Tibial nerve (tissue), 4 donors: Measurements from ENCODE around the gene FERD3L. TPM values are rescaled to one million over a fixed set of nuclear protein-coding genes. Genes with fewer than 3 reads are reported as not detected.
A peak's percentile ranks its signal among the peaks of the same experiment; 100 is the strongest.

Source experiments
- DNase-seq, 2 donors: peaks; one replicate each; pipeline ENCODE4 v3.0.0-alpha.2; 2019; ENCODE audit warnings: low spot score in 2 of 2
- H3K27ac ChIP-seq, 4 donors: fragments of 200-600 bp; sonication (generic) in 3 of 4; one replicate each; pipeline ENCODE4 v1.5.1; 2017 to 2019; ENCODE audit warnings: mild to moderate bottlenecking in 1 of 4
- H3K27me3 ChIP-seq, 2 donors: fragments of 200-600 bp; sonication (generic) in 1 of 2; one replicate each; pipeline versions ENCODE4 v1.5.1 to v1.6.0; 2017 to 2019
- H3K36me3 ChIP-seq, 3 donors: fragments of 200-600 bp; sonication (generic); one replicate each; pipeline ENCODE4 v1.5.1; 2018 to 2019
- H3K4me1 ChIP-seq, 4 donors: fragments of 200-600 bp; sonication (generic) in 3 of 4; one replicate each; pipeline ENCODE4 v1.5.1; 2017 to 2019
- H3K4me3 ChIP-seq, 4 donors: fragments of 200-600 bp; sonication (generic) in 3 of 4; one replicate each; pipeline ENCODE4 v1.5.1; 2017 to 2019; ENCODE audit warnings: mild to moderate bottlenecking in 1 of 4, moderate library complexity in 1 of 4
- H3K9me3 ChIP-seq, 4 donors: fragments of 200-600 bp; sonication (generic) in 3 of 4; one replicate each; pipeline ENCODE4 v1.5.1; 2017 to 2019
- EP300 ChIP-seq, 2 donors: sonication (generic); formaldehyde crosslinking; IDR thresholded peaks; one replicate each; pipeline ENCODE4 v1.6.1; 2017; ENCODE audit warnings: antibody characterized with exemption in 2 of 2, mild to moderate bottlenecking in 1 of 2
- POLR2A ChIP-seq, 2 donors: fragments of 450-650 bp; IDR thresholded peaks; one replicate each; pipeline ENCODE4 v1.6.1; 2017; ENCODE audit warnings: antibody characterized with exemption in 2 of 2, mild to moderate bottlenecking in 2 of 2, moderate library complexity in 2 of 2
- WGBS, 2 donors: methylation state at CpG; one replicate each; pipeline ENCODE4 v1.1.5; 2018; 5-methylcytosine and 5-hydroxymethylcytosine counted together
- total RNA-seq, 4 donors: library from RNA; depleted of rRNA; stranded (reverse); fragments of >200 nt; gene quantifications; one replicate each; pipeline ENCODE4 v1.1.0, GENCODE V29; 2016
- TF ChIP-seq, protein P1 (sequence below), 5 experiments: fragments of 200-600 bp in 3 of 5; fragments of 450-650 bp in 2 of 5; sonication (generic) in 3 of 5; IDR thresholded peaks; one replicate each; pipeline ENCODE4 v1.5.1; 2016 to 2019; ENCODE audit warnings: antibody characterized with exemption in 5 of 5, mild to moderate bottlenecking in 3 of 5, moderate library complexity in 2 of 5

The FERD3L gene
- total RNA-seq, 4 donors from 2014 or later, result not detected

- H3K36me3 ChIP-seq, result no peaks in the 10 kb centered on the region
- DNase-seq, result no peak
- no peaks in the 10 kb centered on the region for H3K9me3 ChIP-seq
- no peak overlapping the region for H3K4me3 ChIP-seq
- H3K27ac ChIP-seq, result no peak overlapping the region
- H3K27me3 ChIP-seq, result peaks cover 0 to 27% of the 10 kb centered on the region in 2 donors
- TF ChIP-seq EP300 (IDR thresholded peaks at IDR 0.05), result no peak
- no peak for TF ChIP-seq POLR2A (IDR thresholded peaks at IDR 0.05)
- TF ChIP-seq, protein P1, sequence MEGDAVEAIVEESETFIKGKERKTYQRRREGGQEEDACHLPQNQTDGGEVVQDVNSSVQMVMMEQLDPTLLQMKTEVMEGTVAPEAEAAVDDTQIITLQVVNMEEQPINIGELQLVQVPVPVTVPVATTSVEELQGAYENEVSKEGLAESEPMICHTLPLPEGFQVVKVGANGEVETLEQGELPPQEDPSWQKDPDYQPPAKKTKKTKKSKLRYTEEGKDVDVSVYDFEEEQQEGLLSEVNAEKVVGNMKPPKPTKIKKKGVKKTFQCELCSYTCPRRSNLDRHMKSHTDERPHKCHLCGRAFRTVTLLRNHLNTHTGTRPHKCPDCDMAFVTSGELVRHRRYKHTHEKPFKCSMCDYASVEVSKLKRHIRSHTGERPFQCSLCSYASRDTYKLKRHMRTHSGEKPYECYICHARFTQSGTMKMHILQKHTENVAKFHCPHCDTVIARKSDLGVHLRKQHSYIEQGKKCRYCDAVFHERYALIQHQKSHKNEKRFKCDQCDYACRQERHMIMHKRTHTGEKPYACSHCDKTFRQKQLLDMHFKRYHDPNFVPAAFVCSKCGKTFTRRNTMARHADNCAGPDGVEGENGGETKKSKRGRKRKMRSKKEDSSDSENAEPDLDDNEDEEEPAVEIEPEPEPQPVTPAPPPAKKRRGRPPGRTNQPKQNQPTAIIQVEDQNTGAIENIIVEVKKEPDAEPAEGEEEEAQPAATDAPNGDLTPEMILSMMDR (IDR thresholded peaks at IDR 0.05), result no peak
- 80 to 86% methylated on average over 4 of the region's 4 CpGs for WGBS, 2 donors
- H3K4me1 ChIP-seq, result peaks cover 0 to 16% (median 4%) of the 10 kb centered on the region in 4 donors
Observed at GRCh38 chr7:19139706-19140327, 5.4 kb downstream of the FERD3L start.

DNA sequence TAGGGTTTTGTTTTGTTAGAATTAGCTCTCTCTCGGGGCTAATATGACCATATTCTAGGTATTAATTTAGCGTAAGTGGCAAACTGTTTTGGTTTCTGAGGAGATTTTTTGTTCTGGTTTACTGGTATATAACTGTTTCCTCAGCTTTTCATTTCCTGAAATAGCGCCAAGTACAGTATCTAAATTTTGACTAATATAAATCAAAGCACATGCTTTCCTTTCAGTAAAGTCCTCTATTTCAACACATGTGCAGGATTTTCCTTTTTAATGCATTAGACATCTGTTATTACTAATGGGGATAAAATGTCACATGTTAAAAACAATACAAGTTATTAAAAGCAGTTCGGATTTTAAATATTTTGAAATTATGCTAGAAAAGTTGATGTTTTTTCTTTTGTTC lies 11.3 kb downstream of the FERD3L start:
- DNase-seq, result no peak
- no peak for TF ChIP-seq POLR2A (IDR thresholded peaks at IDR 0.05)
- TF ChIP-seq, protein P1 (IDR thresholded peaks at IDR 0.05), result no peak
- TF ChIP-seq EP300 (IDR thresholded peaks at IDR 0.05), result no peak
- H3K36me3 ChIP-seq, result no peaks in the 10 kb centered on the region
- peaks cover 0 to 10% of the 10 kb centered on the region in 2 donors for H3K27me3 ChIP-seq
- H3K9me3 ChIP-seq, result no peaks in the 10 kb centered on the region
- no peaks in the 10 kb centered on the region for H3K4me1 ChIP-seq
- no peak overlapping the region for H3K4me3 ChIP-seq
- H3K27ac ChIP-seq, result no peak overlapping the region
- 47 to 51% methylated on average over 4 of the region's 4 CpGs for WGBS, 2 donors

DNA sequence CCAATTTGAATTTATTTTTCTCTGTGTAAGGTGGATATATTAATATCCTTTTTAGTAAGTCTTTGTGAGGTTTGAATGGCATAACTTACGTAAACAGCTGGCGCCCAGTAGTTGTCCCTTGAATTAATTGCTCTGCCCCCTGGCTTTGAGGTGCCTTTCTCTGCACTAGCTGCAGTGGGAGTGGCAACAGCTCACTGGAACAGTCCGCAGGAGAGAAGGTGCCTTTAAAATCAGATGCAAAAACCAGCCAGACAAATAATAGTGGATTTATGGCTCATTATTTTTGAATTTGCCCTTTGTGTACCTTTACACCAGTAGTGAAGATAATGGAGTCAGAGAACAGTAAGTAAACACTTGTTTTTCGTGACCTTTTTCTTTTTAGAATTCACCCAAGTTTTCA lies 11.8 kb downstream of the FERD3L start:
- Histone ChIP-seq H3K27me3 (peaks cover 0 to 10% of the 10 kb centered on the region in 2 donors), H3K36me3 (no peaks in the 10 kb centered on the region), H3K4me3 (no peak overlapping the region), H3K4me1 (no peaks in the 10 kb centered on the region), H3K9me3 (no peaks in the 10 kb centered on the region), H3K27ac (no peak overlapping the region)
- no peak for TF ChIP-seq POLR2A (IDR thresholded peaks at IDR 0.05)
- no peak for TF ChIP-seq EP300 (IDR thresholded peaks at IDR 0.05)
- TF ChIP-seq, protein P1 (IDR thresholded peaks at IDR 0.05), result no peak
- 76 to 77% methylated on average over 4 of the region's 4 CpGs for WGBS, 2 donors
- DNase-seq, result no peak

- H3K4me1 ChIP-seq, result no peaks in the 10 kb centered on the region
- WGBS, 2 donors, result 80 to 86% methylated on average over 1 of the region's 1 CpG
Observed at GRCh38 chr7:19128856-19129255, 16.4 kb downstream of the FERD3L start.

DNA sequence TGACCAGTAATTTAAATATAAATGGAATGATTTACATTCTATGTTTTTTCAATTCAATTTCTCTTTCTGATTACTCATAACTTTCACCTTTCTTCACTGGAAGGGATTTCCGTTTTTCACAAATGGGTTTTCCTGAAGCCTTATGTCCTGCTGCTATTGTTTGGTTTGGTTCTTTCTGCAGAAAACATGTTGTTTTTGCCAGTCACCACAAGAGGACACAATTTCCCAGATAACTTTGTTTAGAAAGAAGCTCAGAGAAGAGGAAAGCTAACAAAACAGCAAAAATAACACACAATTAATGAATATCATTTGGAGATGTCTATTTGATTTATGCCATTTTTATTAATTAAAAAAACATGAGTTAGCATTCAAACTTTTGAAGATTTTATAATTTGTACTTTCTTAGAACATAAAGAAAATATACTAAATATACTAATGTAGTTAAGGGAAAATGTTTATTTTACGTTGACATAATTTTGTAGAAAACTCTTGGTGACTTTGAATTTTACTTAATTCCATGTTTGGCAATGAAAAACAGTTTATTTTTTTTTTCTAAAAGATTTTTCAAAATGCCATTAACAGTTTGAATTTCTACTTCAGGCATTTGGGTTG lies 23.1 kb downstream of the FERD3L start:
- WGBS, 2 donors, result 43 to 47% methylated on average over 2 of the region's 2 CpGs
- no peaks in the 10 kb centered on the region for H3K36me3 ChIP-seq
- no peak for TF ChIP-seq EP300 (IDR thresholded peaks at IDR 0.05)
- TF ChIP-seq, protein P1 (IDR thresholded peaks at IDR 0.05), result peak; percentile 28 to 68 (median 62)
- TF ChIP-seq POLR2A (IDR thresholded peaks at IDR 0.05), result no peak
- no peak overlapping the region for H3K4me3 ChIP-seq
- H3K9me3 ChIP-seq, result no peaks in the 10 kb centered on the region
- no peak overlapping the region for H3K27ac ChIP-seq
- peaks cover 0 to 37% (median 3%) of the 10 kb centered on the region in 4 donors for H3K4me1 ChIP-seq
- DNase-seq, result no peak
- H3K27me3 ChIP-seq, result peaks cover 0 to 55% of the 10 kb centered on the region in 2 donors

More at GRCh38 chr7:19128856-19129255, 16.4 kb downstream of the FERD3L start:
- no peak for TF ChIP-seq EP300 (IDR thresholded peaks at IDR 0.05)
- TF ChIP-seq POLR2A (IDR thresholded peaks at IDR 0.05), result no peak
- TF ChIP-seq, protein P1 (IDR thresholded peaks at IDR 0.05), result no peak
- no peak for DNase-seq
- H3K4me3 ChIP-seq, result no peak overlapping the region
- H3K27ac ChIP-seq, result no peak overlapping the region
- H3K36me3 ChIP-seq, result no peaks in the 10 kb centered on the region
- peaks cover 0 to 14% of the 10 kb centered on the region in 2 donors for H3K27me3 ChIP-seq
- H3K9me3 ChIP-seq, result no peaks in the 10 kb centered on the region
